Gastroesophageal sphincter (tissue), 4 donors: Measurements from ENCODE around the gene MRPS12. TPM values are rescaled to one million over a fixed set of nuclear protein-coding genes. Genes with fewer than 3 reads are reported as not detected.

ENCODE experiments used
- ATAC-seq: fragments of 150-250 bp; one replicate; pipeline ENCODE4 v1.9.1; 2016; ENCODE audit warnings: mild to moderate bottlenecking, moderate library complexity
- H3K27ac ChIP-seq, 4 donors: fragments of 200-600 bp; sonication (generic) in 3 of 4; 1 replicate in 3 of 4; 2 replicates in 1 of 4; pipeline ENCODE4 v1.5.1; 2016 to 2019
- H3K27me3 ChIP-seq: fragments of 200-600 bp; sonication (generic); one replicate; pipeline ENCODE4 v1.5.1; 2019
- H3K36me3 ChIP-seq, 2 donors: fragments of 200-600 bp; sonication (generic); one replicate each; pipeline ENCODE4 v1.5.1; 2019; ENCODE audit warnings: control low read depth in 1 of 2
- H3K4me1 ChIP-seq, 3 donors: fragments of 200-600 bp; sonication (generic); 1 replicate in 2 of 3; 2 replicates in 1 of 3; pipeline ENCODE4 v1.5.1; 2016 to 2019; ENCODE audit warnings: control low read depth in 2 of 3
- H3K4me3 ChIP-seq, 2 donors: fragments of 200-600 bp; sonication (generic); one replicate each; pipeline ENCODE4 v1.5.1; 2019; ENCODE audit warnings: mild to moderate bottlenecking in 1 of 2, moderate library complexity in 1 of 2
- H3K9me3 ChIP-seq, 3 donors: fragments of 200-600 bp; sonication (generic); one replicate each; pipeline ENCODE4 v1.5.1; 2017 to 2019; ENCODE audit warnings: control low read depth in 2 of 3
- CTCF ChIP-seq, 4 experiments: fragments of 200-600 bp in 2 of 4; fragments of 450-650 bp in 2 of 4; sonication (generic) in 1 of 4; IDR thresholded peaks; one replicate each; pipeline ENCODE4 v1.5.1; 2017 to 2019; ENCODE audit warnings: antibody characterized with exemption in 4 of 4, mild to moderate bottlenecking in 2 of 4, moderate library complexity in 2 of 4
- EP300 ChIP-seq: sonication (generic); formaldehyde crosslinking; IDR thresholded peaks from one replicate; pipeline ENCODE4 v1.6.1; 2017; ENCODE audit warnings: antibody characterized with exemption, mild to moderate bottlenecking
- POLR2A ChIP-seq, 2 donors: fragments of 450-650 bp; IDR thresholded peaks; one replicate each; pipeline ENCODE4 v1.6.1; 2017; ENCODE audit warnings: antibody characterized with exemption in 2 of 2, mild to moderate bottlenecking in 2 of 2, moderate library complexity in 1 of 2
- POLR2AphosphoS5 ChIP-seq: sonication (generic); formaldehyde crosslinking; IDR thresholded peaks from one replicate; pipeline ENCODE4 v1.6.1; 2017; ENCODE audit warnings: antibody characterized with exemption
- WGBS, 2 donors: methylation state at CpG; one replicate each; pipeline ENCODE4 v1.1.5; 2018; ENCODE audit warnings: low coverage in 1 of 2; 5-methylcytosine and 5-hydroxymethylcytosine counted together
- total RNA-seq, 4 donors: library from RNA; depleted of rRNA; stranded (reverse); fragments of >200 nt; gene quantifications; one replicate each; pipeline ENCODE4 v1.1.0, GENCODE V29; 2016

MRPS12 gene
- total RNA-seq, 4 donors from 2014 or later: 19.8 to 25.3 (median 23.0) TPM

- Histone ChIP-seq H3K27ac (no peak overlapping the region), H3K4me3 (no peak overlapping the region), H3K36me3 (peaks cover 0 to 19% of the 10 kb centered on the region in 2 donors), H3K4me1 (peaks cover 0 to 41% (median 7%) of the 10 kb centered on the region in 3 donors), H3K9me3 (no peaks in the 10 kb centered on the region), H3K27me3 (no peaks in the 10 kb centered on the region)
- WGBS, 2 donors: 100% methylated on average over 1 to 2 of the region's 2 CpGs
- TF ChIP-seq POLR2A (IDR thresholded peaks at IDR 0.05) (no peak), CTCF (IDR thresholded peaks at IDR 0.05) (no peak), EP300 (no peak), POLR2AphosphoS5 (no peak)
- no peak for ATAC-seq
Measured at GRCh38 chr19:38971672-38972071, 40.9 kb downstream of the MRPS12 start.

GRCh38 chr19:38974624-38975213, 44.0 kb downstream of the MRPS12 start:
- no peaks in the 10 kb centered on the region for H3K9me3 ChIP-seq
- 10 to 24% methylated on average over 12 to 18 of the region's 19 CpGs for WGBS, 2 donors
- peak overlapping the region; percentile 52 to 96 (median 94) for H3K27ac ChIP-seq
- peak; percentile 62 for ATAC-seq
- H3K4me3 ChIP-seq: peak overlapping the region; percentile 51 to 81
- H3K27me3 ChIP-seq: no peaks in the 10 kb centered on the region
- TF ChIP-seq POLR2A (IDR thresholded peaks at IDR 0.05): no peak
- TF ChIP-seq POLR2AphosphoS5: no peak
- TF ChIP-seq CTCF (IDR thresholded peaks at IDR 0.05): no peak
- TF ChIP-seq EP300: no peak
- no peaks in the 10 kb centered on the region for H3K36me3 ChIP-seq
- H3K4me1 ChIP-seq: peaks cover 0 to 45% (median 7%) of the 10 kb centered on the region in 3 donors

GRCh38 chr19:38975214-38975860, 44.6 kb downstream of the MRPS12 start, which contains the start of gene FBXO17:
FBXO17 (minus strand) TSS chr19:38975742; CDS start chr19:38950319, 25,423 bp downstream.
- peak within 1 kb of the TSS; percentile 52 to 96 (median 94) for H3K27ac ChIP-seq
- TF ChIP-seq POLR2A (IDR thresholded peaks at IDR 0.05): peak in 1 of 2 donors; percentile 23
- no peak for TF ChIP-seq POLR2AphosphoS5
- TF ChIP-seq EP300: no peak
- no peak for TF ChIP-seq CTCF (IDR thresholded peaks at IDR 0.05)
- peak within 1 kb of the TSS; percentile 51 to 81 for H3K4me3 ChIP-seq
- H3K9me3 ChIP-seq: no peaks in the 10 kb centered on the region
- H3K36me3 ChIP-seq: no peaks in the 10 kb centered on the region
- H3K27me3 ChIP-seq: no peaks in the 10 kb centered on the region
- peak; percentile 88 for ATAC-seq
- peaks cover 0 to 45% (median 7%) of the 10 kb centered on the region in 3 donors for H3K4me1 ChIP-seq
- 0 to 40% methylated on average over 1 to 8 of the region's 63 CpGs for WGBS, 2 donors

- H3K9me3 ChIP-seq: no peaks in the 10 kb centered on the region
- 0% methylated on average over 3 of the region's 22 CpGs; no CpG with 5 or more reads in 1 of the 2 donors for WGBS, 2 donors
Measured at GRCh38 chr19:38975861-38976271, 45.1 kb downstream of the MRPS12 start.

More at GRCh38 chr19:38975861-38976271, 45.1 kb downstream of the MRPS12 start:
- peak; percentile 60 for ATAC-seq
- TF ChIP-seq EP300 (no peak), POLR2AphosphoS5 (no peak), CTCF (IDR thresholded peaks at IDR 0.05) (no peak), POLR2A (IDR thresholded peaks at IDR 0.05) (no peak)
- peak overlapping the region; percentile 51 to 81 for H3K4me3 ChIP-seq
- no peaks in the 10 kb centered on the region for H3K36me3 ChIP-seq
- no peaks in the 10 kb centered on the region for H3K27me3 ChIP-seq
- peak overlapping the region; percentile 52 to 96 (median 94) for H3K27ac ChIP-seq
- H3K4me1 ChIP-seq: peaks cover 0 to 40% (median 7%) of the 10 kb centered on the region in 3 donors
